Inflammatory macrophage (primary cell): ENCODE measurements around the gene CRAT.
"Not testable (repeated sequence)": the region's sequence is repeated elsewhere in the genome, so short reads cannot be mapped to it uniquely, and the experiment has no call there.

ENCODE experiments used
- DNase-seq, 2 donors: peaks; one replicate each; pipeline ENCODE4 v3.0.0-alpha.2; 2020 to 2022

CRAT gene

DNA sequence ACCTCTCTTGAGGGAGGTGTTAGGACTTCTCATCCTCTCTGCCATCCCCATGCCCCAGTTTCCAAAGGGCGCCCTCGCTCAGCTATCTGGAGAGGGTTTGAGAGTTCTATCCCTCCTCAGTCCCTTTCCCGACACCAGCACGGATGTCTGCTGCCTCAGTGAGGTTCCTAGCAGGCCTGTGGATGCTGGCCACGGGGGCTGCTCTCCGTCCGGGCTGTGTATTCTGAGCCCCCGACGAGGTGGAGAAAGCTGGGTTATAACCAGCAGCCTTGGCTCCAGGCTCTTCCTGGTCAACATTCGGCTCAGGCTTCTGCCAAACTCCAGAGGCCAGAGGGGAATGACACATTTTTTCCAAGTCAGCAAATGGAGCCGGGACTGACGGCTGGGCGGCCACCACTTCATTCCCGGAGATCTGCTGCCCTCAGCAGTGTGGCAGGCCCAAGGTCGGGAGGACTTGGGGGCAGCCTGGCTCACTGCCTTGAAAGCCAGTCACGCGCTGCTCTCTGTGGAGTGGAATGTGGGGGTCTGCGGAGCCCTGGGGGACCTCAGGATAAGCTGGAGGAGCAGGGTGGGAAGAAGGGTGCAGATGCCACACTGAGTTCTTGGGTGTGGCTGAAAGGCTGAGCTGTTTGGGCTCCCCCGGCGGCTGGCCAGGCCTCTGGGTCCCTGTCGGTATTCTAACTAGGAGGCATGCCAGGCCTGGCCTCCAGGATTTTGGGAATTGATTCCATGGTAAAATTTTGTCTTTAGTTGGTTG, 28.1 kb upstream of the CRAT start:
- DNase-seq, result no peak

DNA sequence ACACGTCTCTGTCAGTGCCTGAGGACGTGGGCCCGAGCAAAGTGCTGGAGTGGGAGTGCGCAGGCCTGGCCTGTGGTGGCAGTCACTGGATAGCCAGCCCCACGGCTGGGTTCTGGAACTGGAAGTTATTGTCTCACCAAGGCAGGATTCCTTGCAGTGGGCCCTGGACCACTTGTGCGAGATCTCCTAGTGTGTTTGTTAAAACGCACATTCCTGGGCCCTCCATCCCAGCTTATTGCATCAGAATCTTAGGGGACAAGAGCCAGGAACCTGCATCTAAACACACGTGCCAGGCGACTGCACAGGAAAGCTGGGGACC, 27.5 kb upstream of the CRAT start:
- DNase-seq, result no peak

DNA sequence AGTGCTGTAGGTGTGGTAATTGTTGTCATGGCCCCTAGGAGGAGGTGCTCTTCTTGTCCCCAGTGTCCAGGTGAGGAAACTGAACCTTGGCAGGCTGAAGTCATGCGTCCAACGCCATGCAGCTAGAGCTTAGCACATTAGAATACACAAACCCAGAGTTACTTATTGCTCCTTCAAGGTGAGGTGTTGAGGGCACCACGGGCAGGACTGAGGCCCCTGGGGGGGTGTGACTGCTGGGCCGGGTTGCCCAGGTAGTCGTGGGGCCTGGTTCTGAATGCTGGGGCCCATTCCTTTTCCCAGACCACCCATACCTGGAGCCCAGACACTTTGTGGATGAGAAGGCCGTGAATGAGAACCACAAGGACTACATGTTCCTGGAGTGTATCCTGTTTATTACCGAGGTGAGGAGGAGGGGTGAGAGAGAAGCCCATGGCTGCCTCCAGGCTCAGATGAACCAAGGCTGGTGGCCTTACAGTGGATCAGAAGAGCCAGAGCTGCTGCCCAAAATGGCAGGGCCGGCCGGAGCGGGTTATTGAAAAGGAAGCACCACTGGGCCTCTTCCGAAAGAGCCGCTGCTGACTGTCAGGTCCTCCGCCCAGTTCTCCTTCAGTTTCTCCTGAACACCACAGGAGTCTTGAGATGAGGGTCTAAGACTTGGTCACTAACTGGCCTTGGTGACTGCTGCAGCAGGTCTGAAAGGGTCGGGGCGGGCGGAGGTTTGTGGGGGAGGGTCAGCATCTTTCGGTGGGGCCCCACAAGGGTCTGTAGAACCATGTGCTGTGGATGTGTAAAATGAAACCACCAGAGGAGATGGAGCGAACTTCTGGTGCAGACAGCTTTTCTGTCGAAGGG, 26.9 kb upstream of the CRAT start:
- DNase-seq, result no peak

DNA sequence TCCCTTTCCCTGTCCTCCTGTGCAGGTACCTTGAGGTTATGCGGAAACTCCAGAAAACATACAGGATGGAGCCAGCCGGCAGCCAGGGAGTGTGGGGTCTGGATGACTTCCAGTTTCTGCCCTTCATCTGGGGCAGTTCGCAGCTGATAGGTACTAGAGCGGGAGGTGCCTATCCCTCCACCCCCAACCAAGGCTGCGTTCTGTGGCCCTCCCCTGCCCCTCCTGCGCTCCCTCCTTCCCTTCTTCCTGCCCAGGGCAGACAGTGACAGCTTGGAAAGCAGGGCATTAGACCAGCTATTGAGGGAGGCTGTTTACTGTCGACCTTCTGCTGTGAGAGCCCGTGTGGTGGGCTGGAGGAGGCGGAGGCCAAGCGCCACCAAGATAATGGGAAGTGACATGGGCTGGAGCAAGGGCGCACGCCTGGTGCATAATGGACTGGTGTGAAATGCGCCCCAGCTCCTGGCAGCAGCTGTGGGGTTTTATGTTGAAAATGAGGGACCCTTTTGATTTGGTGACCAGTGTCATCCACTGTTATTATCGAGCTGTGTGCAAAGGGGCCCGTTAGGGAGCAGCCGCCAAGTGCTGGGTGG, 25.9 kb upstream of the CRAT start:
- DNase-seq, result no peak

DNA sequence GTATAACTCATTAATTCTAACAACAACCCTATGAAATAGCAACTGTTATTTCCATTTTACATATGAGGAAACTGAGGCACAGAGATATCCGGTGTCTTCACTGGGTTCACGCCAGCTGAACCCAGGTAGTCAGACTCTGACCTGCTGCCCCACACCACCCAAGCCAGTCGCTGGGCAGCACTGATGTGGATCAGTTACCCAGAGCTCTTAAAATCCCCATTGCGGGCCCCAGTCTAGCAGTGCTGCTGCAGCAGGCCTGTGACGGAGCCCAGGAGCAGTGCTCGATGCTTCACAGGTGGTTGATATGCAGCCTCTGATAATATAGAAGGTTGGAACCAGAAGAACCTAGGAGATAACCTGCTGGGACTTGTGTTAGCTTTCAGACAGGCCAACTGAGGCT, 24.9 kb upstream of the CRAT start:
- DNase-seq, result no peak

DNA sequence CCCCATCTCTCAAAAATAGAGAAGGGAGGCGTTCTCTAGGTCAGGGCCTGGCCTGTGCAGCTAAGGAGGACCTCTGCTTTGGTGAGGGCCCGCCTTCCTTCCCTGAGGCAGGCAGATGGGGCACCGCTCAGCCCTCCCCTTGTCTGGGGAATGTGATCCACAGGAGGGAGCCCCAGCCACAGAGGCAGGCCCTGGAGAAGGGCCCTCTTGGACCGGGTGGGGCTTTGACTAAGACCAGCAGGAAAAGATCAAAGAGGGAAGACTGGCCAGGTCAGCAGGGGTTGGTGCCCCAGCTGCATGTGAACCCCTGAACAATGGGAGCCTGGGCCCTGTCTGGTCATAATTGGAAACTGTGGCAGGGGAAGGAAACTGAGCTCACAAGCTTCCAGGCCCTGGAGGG, 22.5 kb upstream of the CRAT start:
- no peak for DNase-seq

DNA sequence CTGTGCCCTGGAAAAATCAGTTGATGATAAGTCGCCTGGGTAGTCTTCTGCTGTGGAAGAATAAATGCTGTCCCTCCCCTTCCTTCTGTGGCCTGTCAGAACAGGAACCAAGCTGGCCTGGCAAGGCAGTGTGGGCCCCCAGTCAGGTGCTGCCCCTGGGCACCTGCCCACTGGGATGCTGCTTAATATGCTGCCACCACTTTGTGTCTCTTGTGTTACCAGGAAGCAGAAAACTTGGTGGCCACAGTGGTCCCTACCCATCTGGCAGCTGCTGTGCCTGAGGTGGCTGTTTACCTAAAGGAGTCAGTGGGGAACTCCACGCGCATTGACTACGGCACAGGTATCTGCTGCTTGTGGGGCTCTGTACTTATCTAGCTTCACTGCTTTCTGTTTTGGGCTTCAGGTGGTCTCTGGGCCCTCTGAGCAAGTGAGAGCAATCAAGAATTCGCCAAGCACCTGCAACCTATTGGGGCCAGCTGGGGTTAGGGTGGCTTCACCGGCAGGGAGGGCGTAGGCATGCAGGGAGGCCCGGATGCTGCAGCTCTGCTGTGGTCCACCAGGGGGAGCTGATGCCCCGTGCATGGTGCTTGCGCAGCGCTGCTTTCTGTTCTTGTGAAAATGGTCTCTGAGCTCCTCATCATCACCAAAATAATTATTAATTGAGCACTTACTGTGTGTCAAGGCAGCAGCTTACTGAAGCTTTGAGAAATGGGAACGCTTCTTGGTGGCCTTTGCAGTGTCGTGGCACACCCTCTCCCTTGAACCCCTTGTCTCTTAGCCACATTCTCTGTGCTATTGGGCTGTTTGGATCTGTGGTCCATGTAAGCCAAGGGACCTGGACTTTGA, 20.9 kb upstream of the CRAT start:
- peak; percentile 77 to 78 for DNase-seq

DNA sequence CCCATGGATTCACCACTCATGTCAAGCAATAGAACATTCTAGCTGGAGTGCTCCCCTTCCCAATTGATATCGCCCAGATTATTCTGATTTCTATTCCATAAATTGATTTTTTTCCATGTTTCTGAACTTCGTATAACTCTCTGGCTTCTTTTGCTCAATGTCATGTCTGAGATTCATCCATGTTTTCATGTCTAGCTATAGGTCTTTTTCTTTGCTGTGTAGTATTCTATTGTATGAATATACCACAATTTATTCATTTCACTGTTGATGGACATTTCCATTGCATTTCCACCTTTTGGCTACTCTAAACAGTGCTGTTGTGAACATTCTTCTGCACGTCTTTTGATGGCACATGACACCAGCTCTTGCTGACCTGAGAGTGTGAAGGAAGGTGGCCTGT, 20.2 kb upstream of the CRAT start:
- no peak for DNase-seq

DNA sequence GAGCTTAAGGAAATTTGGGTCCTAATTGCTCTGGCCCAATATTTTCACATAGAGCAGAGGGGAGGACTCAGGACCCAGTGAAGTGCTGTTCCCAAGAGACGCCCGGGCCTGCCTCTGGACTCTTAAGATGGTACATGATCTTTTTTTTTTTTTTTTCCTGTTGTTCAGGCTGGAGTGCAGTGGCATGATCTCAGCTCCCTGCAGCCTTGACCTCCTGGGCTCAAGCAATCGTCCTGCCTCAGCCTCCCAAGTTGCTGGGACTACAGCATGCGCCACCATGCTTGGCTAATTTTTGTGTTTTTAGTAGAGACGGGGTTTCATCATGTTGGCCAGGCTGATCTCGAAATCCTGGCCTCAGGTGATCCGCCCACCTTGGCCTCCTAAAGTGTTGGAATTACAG, 19.7 kb upstream of the CRAT start:
- DNase-seq, result not testable (repeated sequence)

DNA sequence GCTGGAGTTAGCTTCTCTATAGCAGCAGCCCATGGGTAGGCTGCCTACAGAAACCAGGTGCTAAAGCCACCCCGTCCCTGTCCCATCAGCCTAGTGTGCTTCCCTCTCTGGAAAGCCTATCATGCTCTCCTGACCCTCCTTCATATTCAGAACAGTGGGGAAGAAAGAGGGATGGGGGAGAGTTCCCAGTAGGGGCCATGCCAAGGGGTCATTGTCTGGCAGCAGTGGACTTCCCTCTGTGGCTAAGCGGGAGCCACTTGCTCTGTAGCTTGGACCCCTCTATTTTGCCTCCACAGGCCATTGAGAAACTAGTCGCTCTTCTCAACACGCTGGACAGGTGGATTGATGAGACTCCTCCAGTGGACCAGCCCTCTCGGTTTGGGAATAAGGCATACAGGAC, 18.1 kb upstream of the CRAT start:
- no peak for DNase-seq

DNA sequence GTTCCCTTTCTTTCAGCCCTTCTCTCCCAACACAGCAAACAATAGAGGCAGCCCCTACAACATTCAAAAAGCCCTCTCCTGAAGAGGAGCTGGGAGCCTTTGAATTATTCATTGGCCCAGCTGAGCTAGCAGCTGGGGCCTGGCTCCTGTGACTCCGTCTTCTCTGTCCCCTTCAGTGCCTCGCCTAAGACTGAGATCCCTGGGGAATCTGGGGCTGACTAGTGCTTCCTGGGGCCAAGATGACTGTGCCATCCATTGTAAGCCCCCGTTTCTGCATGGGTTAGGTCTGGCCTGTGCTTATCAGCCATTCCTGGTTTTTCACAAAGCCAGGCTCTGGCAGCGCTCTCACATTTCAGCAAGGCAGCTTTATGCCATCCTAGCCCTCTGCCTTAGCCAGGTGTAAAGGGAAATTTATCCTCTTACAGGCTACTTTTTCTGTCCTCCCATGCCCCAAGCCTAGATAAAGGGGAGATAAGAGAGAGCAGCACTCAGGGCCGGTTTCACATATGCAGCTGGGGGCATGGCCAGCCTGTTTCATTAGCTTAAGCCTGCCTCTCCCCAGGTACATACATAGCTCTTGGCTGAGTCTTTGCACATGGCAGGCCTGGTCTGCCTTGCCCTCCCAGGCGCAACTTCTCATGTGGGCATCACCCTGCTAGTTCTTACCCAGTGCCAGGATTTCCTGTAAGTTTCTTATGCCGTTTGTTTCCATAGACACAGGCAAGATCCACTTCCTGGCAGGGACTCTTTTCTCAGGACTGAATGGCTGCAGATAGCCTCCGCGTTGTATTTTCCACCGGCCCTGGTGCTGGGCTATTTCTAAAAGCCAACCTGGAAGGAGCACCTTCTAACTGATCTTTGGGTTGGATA, 16.4 kb upstream of the CRAT start:
- DNase-seq, result no peak

DNA sequence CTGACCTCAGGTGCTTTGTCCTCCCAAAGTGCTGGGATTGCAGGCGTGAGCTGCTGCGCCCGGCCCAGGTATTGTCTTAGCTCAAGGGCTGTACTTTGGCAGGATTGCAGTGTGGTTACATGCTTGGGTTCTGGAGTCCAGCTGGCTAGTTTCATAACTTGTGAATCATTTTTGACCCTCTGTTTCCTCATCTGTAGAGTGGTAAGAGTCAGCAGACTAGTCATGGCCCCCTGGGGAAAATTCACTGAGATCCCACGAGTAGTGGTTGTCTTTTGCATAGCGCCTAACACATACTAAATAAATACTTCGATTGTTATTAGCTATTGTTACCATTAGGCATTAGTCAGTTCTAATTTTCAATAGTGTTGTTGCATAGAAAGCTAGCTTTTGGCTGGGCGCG, 14.9 kb upstream of the CRAT start:
- DNase-seq, result peak; percentile 57 to 65

DNA sequence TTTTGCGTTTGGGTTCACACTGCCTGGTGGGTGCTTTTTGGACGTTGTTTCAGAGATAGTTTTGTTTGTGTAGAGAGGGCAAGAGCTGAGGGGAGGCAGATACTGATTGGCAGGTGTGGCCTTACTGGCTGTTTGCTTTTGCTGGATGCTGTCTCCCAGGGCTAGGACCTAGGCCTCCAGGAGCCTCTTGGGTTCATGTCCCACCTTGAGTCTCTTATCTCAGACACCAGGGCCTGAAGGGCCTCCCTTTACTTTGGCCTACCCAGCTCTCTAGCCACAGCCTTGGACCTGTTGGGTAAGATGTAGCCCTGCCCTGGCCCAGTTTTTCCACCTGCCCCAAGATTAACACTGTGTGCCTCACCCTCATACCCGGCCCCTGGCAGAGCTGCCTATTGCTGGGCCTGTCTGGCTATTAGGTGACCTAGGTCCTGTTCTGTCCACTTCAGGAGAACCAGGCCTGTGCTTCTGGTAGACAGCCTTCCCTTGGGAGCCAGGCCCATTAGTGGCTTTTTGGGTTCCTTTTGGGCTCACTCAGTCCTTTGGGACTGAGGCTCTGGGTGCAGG, 14.0 kb upstream of the CRAT start:
- no peak for DNase-seq

DNA sequence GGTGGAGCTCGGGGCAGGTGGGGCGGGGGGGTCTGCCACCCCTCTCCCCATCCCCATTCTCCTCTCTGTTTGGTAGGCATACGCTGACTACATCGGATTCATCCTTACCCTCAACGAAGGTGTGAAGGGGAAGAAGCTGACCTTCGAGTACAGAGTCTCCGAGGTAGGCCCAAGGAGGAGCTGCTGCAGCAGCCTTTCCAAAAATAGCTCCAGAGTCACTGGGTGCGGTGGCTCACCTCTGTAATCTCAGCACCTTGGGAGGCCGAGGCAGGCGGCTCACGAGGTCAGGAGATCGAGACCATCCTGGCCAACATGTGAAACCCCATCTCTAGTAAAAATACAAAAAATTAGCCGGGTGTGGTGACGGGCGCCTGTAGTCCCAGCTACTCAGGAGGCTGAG, 12.4 kb upstream of the CRAT start:
- DNase-seq, result not testable (repeated sequence)

DNA sequence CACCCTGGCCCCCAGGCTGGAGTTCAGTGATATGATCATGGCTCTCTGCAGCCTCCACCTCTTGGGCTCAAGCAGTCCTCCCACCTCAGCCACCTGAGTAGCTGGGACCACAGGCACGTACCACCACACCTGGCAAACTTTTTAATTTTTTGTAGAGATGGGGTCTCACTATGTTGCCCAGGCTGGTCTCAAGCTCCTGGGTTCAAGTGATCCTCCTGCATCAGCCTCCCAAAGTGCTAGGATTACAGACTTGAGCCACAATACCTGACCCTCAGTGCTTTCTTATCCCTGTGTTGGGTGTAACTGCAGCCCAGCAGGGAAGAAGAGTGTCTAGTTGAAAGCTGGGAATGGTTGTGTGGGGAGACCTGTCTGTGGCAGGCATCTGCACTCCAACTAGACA, 11.5 kb upstream of the CRAT start:
- no peak for DNase-seq

DNA sequence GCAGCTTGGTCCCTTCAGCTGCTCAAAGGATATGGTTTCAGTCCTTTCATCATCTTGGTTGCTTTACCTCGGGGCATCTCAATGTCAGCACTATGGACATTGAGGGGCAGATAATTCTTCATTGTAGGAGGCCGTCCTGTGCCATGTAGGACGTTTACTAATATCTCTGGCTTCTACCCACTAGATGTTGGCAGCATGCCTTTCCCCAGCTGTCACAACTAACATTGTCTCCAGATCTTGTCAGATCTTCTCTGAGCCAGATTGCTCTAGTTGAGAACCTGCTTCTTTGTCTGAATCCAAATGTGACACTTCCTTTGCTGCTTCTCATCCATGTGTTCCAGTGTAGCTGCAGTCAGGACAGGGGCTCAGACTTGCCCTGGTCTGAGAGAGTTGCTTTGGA, 10.9 kb upstream of the CRAT start:
- no peak for DNase-seq

DNA sequence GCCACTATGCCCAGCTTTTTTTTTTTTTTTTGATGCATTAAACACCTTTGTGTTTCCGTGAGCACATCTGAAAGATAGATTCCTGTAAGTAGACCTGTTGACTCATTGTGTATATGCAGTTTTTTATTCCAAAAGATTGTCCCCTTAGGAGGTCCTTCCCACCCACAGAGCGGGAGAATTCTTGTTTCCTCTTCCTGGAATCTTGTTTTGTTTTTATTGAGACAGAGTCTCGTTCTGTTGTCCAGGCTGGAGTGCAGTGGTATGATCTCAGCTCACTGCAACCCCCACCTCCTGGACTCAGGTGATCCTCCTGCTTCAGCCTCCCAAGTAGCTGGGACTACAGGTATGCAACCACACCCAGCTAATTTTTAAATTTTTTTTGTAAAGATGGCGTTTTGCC, 8.2 kb upstream of the CRAT start:
- DNase-seq, result no peak

DNA sequence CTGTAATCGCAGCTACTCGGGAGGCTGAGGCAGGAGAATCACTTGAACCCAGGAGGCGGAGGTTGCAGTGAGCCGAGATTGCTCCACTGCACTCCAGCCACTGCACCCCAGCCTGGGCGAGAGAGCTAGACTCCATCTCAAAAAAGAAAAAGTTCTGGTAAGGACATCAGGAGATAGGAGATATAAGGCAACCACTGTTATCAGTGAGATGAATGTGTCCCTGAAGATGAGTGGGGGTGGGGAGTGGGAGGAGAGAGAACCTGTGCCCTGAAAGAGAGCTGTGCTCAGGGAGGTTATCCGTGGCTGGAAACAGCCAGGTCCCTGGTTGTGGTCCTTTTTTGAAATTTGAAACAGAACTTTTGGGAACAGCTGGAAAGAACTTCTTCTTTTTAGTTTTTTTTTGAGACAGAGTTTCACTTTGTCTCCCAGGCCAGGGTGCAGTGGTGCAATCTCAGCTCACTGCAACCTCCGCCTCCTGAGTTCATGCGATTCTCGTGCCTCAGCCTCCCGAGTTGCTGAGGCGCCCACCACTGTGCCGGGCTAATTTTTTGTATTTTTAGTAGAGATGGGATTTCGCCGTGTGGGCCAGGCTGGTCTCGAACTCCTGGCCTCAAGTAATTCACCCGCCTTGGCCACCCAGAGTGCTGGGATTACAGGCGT, 3.2 kb upstream of the CRAT start:
- DNase-seq, result peak; percentile 78 to 80

DNA sequence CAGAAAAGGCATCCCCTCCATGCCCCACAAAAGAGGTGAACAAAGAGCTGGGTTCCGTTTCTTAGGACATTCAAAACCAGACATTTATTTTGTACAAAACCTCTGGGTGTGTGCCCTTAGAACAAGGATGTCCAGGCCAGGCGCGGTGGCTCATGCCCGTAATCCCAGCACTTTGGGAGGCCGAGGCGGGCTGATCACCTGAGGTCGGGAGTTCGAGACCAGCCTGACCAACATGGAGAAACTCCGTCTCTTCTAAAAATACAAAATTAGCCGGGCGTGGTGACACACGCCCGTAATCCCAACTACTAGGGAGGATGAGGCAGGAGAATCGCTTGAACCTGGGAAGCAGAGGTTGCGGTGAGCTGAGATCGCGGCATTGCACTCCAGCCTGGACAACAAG, 1.9 kb upstream of the CRAT start:
- DNase-seq, result not testable (repeated sequence)

DNA sequence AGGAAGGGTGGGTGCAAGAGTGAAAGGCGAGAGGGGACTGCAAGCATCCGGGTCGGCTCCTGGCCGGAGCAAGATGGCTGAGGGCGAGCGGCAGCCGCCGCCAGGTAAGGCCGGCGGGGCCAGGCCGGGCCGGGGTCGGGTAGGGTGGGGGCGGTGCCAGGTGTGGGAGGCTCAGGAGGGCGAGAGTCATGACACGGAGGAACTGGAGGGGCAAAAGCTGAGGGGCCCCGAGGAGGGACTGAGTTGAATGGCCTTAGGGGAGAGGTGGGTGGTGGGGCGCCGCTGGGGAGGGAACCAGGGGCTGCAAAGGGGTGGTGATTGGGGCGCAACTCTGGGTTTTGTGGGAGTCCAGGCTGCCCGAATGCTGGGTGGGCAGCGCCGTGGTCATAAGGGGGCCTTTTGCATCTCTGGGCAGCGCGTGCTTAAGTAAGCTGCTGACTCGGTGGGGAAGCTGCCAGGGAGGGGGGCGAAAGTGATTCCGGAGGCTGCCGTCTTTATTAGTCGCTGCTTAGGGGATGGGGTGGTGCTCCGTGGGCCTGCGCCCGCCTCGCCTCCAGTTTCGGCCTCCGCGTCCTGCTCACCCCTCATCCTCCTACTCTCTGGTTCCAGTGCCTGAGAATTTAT, 1.0 kb upstream of the CRAT start:
- peak; percentile 17 to 43 for DNase-seq
